K562 (cell line): ENCODE data around the gene BANP.
"Not testable (repeated sequence)": the region's sequence is repeated elsewhere in the genome, so short reads cannot be mapped to it uniquely, and the experiment has no call there.

Source experiments
- ERF ChIP-seq: fragments of 450-650 bp; formaldehyde crosslinking; IDR thresholded peaks from 2 replicates; pipeline ENCODE4 v1.4.0; 2020; ENCODE audit warnings: mild to moderate bottlenecking, mixed read lengths
- FOXA1 ChIP-seq: fragments of 450-650 bp; IDR thresholded peaks from 2 replicates; pipeline ENCODE4 v1.6.1; 2016; ENCODE audit warnings: mild to moderate bottlenecking, borderline replicate concordance
- MYBL2 ChIP-seq, 2 experiments: fragments of 450-650 bp in 1 of 2; sonication (generic) in 1 of 2; formaldehyde crosslinking in 1 of 2; IDR thresholded peaks; 2 replicates each; pipeline versions ENCODE4 v1.6.1 to v1.8.1; 2017 to 2022; ENCODE audit warnings: borderline replicate concordance in 1 of 2, inconsistent platforms in 1 of 2, low read depth in 1 of 2, mild to moderate bottlenecking in 1 of 2, missing genetic modification reagents in 1 of 2, moderate library complexity in 1 of 2
- PHB ChIP-seq: fragments of 250-450 bp; sonication (Bioruptor Pico); IDR thresholded peaks from 2 replicates; pipeline ENCODE4 v1.5.0; 2021
- TAF1 ChIP-seq: IDR thresholded peaks from 2 replicates; pipeline ENCODE4 v1.6.1; 2011; ENCODE audit warnings: mild to moderate bottlenecking, low read length, moderate library complexity; ENCODE audit not compliant: insufficient read depth, control insufficient read depth, severe bottlenecking; ENCODE audit errors: extremely low read depth
- ZFX ChIP-seq: sonication (generic); formaldehyde crosslinking; IDR thresholded peaks from 2 replicates; pipeline ENCODE4 v1.8.0; 2022; ENCODE audit warnings: mild to moderate bottlenecking, missing genetic modification reagents, moderate library complexity

GRCh38 chr16:87932475-87933139, 18.6 kb upstream of the BANP start:
- TF ChIP-seq PHB (CRISPR knock-in tag); MYBL2 (IDR thresholded peaks at IDR 0.05; ENCODE audit: low read depth); MYBL2 (CRISPR knock-in tag; IDR thresholded peaks at IDR 0.05; ENCODE audit: borderline replicate concordance); FOXA1; ERF (CRISPR knock-in tag); ZFX (CRISPR knock-in tag); TAF1: not testable (repeated sequence)
